ENCODE results near the gene TRPM1.

Gene TRPM1

DNA sequence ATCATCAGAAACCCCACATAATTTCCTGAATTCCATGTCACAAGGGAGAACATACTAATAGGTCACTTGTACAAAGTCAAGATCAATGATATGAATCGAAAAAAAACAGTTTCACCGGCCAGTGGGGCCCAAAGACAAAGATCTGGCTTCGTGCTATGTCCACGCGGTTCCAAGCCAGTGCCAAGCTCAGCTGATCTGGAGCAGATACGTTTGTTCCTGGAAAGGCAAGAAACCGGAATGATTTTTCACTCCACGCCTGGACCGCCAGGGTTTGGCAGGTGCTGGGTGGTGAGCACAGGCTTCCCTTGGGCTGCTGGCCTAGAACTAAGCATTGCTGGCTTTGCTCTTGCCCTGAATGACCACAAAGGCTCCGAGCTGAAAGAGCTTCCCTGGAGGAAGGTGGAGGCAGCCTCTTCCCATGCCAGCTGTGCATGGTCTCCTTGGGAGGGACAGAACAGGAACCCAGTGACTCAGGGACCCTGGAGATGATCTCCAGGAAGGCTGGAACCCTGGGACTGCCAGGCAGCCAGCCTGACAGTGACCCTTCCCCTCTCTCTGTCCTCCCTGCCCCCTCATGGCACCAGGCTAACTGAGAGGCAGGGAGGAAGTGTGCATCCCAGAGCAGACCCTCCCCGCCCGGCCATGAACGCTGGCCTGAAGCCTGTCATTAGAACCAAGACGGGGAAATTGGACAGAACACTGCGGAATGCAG, 40.9 kb downstream of the TRPM1 start:
- DNase-seq = no peak
- in situ Hi-C loops (cut with MboI; ENCODE audit: low pct_unique_long_range_greater_than_20kb, low sequenced_read_pairs) = no loop called here

DNA sequence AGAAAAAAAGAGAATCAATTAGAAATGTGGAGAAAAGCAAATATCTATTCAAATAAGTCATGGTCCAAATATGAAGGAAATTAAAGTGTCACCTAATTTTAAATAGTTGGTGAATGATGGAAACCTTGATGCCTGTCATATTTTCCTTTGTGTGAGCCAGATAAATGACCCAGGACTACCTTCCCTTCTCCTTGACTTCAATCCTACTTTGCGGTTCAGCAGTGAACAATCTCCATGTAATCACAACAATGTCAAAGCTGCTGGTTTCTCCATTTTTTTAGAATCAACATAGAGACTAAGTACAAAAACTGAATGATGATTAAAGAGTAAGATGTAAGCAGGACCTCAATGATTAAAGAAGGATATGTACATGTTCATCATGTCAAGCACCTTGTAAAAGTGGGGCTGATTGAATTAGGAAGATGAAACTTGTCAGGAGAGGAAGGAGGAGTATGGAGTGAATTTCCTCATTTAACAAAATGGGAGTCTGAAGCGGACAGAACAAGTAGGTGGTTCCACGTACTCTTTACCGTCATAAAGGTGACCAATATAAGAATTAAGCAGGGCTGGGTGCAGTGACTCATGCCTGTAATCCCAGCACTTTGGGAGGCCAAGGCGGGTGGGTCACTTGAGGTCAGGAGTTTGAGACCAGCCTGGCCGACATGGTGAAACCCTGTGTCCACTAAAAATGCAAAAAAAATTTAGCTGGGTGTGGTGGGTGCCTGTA, 43.1 kb downstream of the TRPM1 start:
- no peak for DNase-seq
- in situ Hi-C loops (cut with MboI; ENCODE audit: low pct_unique_long_range_greater_than_20kb, low sequenced_read_pairs) = no loop called here

DNA sequence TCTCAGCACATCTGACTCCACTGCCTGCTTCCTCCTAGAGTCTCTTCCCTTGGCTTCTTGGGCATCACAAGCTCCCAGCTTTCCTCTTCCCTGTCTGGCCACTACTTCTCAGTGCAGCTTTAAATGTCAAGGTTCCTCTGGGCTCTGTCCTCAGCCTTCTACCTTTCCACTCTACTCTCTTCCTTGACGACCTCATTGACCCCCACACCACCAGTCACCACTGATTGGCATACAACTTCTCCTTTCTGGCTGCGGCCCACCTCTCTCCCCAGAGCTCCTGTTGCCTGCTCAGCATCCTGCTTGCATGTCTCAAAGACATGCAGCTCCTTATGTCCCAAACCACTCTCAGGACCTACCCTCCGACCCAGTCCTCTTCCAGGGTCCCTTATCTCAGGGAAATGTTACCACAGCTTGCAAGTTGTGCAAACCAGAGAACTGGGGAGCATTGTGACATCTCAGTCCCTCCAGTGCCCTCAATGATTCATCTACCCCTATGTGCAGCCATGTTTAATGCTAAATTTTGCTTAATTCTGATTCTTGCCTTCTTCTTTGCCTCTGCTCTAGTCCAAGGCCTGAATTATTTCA, 49.9 kb downstream of the TRPM1 start:
- in situ Hi-C loops (cut with MboI; ENCODE audit: low pct_unique_long_range_greater_than_20kb, low sequenced_read_pairs) = no loop called here
- peak; percentile 38 for DNase-seq

DNA sequence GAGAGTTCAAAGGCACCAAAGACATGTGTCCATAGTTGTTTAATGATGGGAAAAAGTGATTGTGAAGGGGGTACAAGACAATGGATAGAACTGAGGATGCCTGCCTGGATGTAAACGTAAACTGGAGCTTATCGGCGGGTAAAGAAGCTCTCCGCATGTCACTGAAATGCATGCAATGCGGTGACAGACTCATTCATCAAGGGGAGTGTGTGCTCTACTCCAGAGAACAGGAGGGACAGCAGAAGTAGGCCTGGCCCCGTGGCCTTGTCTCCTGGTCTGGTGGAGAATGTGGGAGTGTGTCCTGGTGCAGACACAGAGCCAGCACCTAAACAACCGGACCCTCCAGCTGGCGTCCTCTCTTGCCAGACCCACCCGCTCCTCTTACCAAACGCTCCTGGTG, 50.6 kb downstream of the TRPM1 start:
- in situ Hi-C loops (cut with MboI; ENCODE audit: low pct_unique_long_range_greater_than_20kb, low sequenced_read_pairs) = no loop called here
- no peak for DNase-seq

DNA sequence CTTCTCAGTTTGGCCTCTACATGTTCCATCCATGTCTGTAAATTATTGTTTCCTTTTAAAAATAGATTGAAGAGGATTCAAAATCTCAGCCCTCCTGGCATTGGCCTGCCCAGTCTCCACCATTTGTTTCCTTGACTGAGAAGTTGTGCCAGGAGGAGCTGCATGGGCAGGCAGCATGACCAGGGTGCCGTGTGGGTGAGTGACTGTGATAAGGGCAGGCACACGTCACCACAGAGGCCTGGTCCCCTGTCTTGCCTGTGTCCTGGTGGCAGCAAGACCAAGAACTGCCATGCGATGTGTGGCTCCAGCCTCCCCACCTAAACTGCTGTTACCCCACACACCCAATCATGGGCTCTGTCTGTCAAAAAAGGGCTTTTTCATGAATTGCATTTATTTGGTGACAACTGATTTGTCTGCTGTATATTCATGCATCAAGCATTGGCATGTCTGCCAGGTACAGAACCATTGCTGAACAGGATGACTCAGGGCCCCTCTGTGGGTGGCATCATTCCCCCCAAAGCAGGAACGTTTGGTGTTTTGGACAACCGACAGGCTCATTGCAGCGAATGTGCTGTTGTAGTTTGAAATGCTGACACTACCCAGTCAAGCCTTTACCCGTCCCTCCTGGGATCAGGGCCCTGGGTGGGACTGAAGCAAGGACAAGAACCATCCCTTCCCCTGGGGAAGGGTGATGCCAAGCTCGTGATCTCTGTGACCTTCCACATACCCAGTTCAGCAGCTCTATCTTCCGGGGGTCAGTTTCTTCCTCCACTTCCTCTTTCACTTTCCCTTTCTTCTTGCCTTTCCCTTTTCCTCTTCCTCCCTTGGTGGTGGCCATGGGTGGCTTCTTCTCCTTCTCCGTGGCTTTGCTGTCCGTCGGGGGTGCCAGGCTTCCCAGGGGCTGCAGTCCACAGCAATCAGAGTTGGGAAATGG, 51.6 kb downstream of the TRPM1 start:
- peak; percentile 19 for DNase-seq
- in situ Hi-C loops (cut with MboI; ENCODE audit: low pct_unique_long_range_greater_than_20kb, low sequenced_read_pairs) = no loop called here

GRCh38 chr15:31049111-31049510, 52.4 kb downstream of the TRPM1 start:
- in situ Hi-C loops (cut with MboI; ENCODE audit: low pct_unique_long_range_greater_than_20kb, low sequenced_read_pairs) = no loop called here
- DNase-seq = peak; percentile 70

GRCh38 chr15:31047437-31047836, 54.1 kb downstream of the TRPM1 start:
- no peak for DNase-seq
- in situ Hi-C loops (cut with MboI; ENCODE audit: low pct_unique_long_range_greater_than_20kb, low sequenced_read_pairs) = no loop called here

GRCh38 chr15:31046759-31047359, 54.7 kb downstream of the TRPM1 start:
- in situ Hi-C loops (cut with MboI; ENCODE audit: low pct_unique_long_range_greater_than_20kb, low sequenced_read_pairs) = no loop called here
- DNase-seq = no peak

DNA sequence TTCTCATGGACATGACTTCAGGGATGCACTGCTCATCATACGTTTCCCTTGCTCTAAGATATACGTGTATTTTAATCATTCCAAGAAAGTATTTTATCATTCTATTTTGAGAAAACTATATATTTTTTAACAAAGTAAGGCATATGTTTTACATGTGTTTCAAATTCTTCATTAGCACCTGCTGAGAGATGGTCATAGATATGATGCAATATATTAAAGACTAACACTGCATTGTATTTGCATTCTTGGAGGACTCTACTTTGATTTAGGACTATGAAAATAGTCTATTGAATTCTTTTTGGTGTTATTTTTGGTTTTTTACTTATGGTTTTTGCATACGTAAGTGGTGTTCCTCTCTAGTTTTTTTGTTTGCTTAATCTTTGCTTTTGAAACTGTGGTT, 55.9 kb downstream of the TRPM1 start:
- in situ Hi-C loops (cut with MboI; ENCODE audit: low pct_unique_long_range_greater_than_20kb, low sequenced_read_pairs) = no loop called here
- DNase-seq = no peak

DNA sequence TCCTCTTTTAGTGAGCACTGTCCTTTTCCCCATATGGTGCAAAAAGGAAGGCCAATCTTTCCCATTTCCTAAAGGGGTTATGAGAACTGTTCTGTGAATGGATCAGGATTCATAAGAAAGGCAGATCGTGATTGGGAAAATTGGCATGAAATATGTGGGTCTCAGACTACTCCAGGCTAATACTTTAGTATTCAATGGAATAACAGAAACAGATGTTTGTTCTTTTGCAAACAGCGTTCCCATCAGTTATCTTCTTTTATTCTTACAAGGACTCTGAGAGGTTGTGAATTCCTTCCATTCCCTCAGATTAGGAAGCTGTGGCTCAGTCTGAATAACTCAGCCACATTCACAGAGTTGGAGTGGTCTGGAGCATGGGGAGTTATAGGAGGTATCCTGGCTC, 58.8 kb downstream of the TRPM1 start:
- no peak for DNase-seq
- in situ Hi-C loops (cut with MboI; ENCODE audit: low pct_unique_long_range_greater_than_20kb, low sequenced_read_pairs) = no loop called here

GRCh38 chr15:31041610-31042009, 59.9 kb downstream of the TRPM1 start:
- no peak for DNase-seq
- in situ Hi-C loops (cut with MboI; ENCODE audit: low pct_unique_long_range_greater_than_20kb, low sequenced_read_pairs) = no loop called here

DNA sequence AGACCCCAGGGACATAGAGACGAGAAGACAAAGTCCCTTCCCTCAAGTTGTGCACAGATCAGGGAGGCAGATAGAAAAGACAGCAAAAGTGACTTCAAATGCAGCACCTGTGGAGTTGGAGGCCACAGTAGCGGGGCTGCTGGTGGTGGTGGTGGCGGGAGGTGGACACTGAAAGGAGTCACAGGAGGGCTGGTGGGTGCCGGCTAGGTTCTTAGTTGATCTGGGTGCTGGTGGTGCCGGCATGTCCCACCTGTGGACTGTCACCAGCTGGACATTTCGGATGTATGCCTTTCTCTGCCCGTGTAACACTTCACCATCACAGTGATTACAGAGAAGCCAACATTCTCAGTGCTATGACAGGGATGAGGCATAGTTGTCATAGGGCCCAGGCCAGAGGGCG, 60.9 kb downstream of the TRPM1 start:
- in situ Hi-C loops (cut with MboI; ENCODE audit: low pct_unique_long_range_greater_than_20kb, low sequenced_read_pairs) = no loop called here
- DNase-seq = no peak

- DNase-seq = no peak
- in situ Hi-C loops (cut with MboI; ENCODE audit: low pct_unique_long_range_greater_than_20kb, low sequenced_read_pairs) = no loop called here
Measured at GRCh38 chr15:31039961-31040360, 61.6 kb downstream of the TRPM1 start.

- in situ Hi-C loops (cut with MboI; ENCODE audit: low pct_unique_long_range_greater_than_20kb, low sequenced_read_pairs) = no loop called here
- no peak for DNase-seq
Measured at GRCh38 chr15:31037731-31038477, 63.6 kb downstream of the TRPM1 start.

DNA sequence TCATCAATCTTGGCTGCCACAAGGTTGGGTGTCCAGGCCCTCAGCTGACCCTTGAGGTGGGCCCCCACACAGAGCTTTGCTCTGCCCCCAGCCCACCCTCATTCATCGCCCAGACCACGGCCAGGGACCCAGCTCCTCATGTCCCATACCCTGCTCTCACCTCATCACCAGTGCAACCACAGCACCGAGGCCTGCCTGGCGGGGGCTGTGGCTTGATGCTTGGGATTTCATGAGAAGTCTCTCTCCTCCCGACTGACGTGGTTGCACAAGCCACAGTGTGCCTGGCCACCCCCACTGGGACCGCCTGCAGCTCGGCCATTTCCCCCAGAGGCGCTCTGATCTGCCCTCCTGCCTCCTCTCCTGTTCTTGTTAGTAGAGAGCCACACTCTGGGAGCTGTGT, 64.7 kb downstream of the TRPM1 start:
- DNase-seq = no peak
- in situ Hi-C loops (cut with MboI; ENCODE audit: low pct_unique_long_range_greater_than_20kb, low sequenced_read_pairs) = no loop called here

GRCh38 chr15:31035610-31036009, 65.9 kb downstream of the TRPM1 start:
- in situ Hi-C loops (cut with MboI; ENCODE audit: low pct_unique_long_range_greater_than_20kb, low sequenced_read_pairs) = no loop called here
- no peak for DNase-seq

- DNase-seq = no peak
- in situ Hi-C loops (cut with MboI; ENCODE audit: low pct_unique_long_range_greater_than_20kb, low sequenced_read_pairs) = no loop called here
Measured at GRCh38 chr15:31034152-31034551, 67.4 kb downstream of the TRPM1 start.

- DNase-seq = no peak
- in situ Hi-C loops (cut with MboI; ENCODE audit: low pct_unique_long_range_greater_than_20kb, low sequenced_read_pairs) = no loop called here
Measured at GRCh38 chr15:31032961-31033371, 68.6 kb downstream of the TRPM1 start.
